HUES64 (cell line): ENCODE results near the gene ERCC3.
"Not testable (repeated sequence)": the region's sequence is repeated elsewhere in the genome, so short reads cannot be mapped to it uniquely, and the experiment has no call there.

ENCODE experiments used
- H3K27ac ChIP-seq: 2 replicates; pipeline ENCODE4 v1.7.0; 2013; ENCODE audit warnings: low read depth, low read length, inconsistent platforms
- H3K27me3 ChIP-seq: 2 replicates; pipeline ENCODE4 v1.6.1; 2013; ENCODE audit warnings: mild to moderate bottlenecking, low read length; ENCODE audit not compliant: insufficient read depth
- H3K36me3 ChIP-seq: 2 replicates; pipeline ENCODE4 v1.6.1; 2013; ENCODE audit warnings: mild to moderate bottlenecking, low read length; ENCODE audit not compliant: insufficient read depth
- H3K4me1 ChIP-seq: 2 replicates; pipeline ENCODE4 v1.6.1; 2013; ENCODE audit warnings: mild to moderate bottlenecking, low read length, moderate library complexity; ENCODE audit not compliant: insufficient read depth
- H3K4me3 ChIP-seq: 2 replicates; pipeline ENCODE4 v1.5.1; 2013; ENCODE audit warnings: mild to moderate bottlenecking, low read length, moderate library complexity
- H3K9ac ChIP-seq: 2 replicates; pipeline ENCODE4 v1.6.1; 2013; ENCODE audit warnings: mild to moderate bottlenecking, low read depth, low read length
- H3K9me3 ChIP-seq: 2 replicates; pipeline ENCODE4 v1.6.1; 2013; ENCODE audit warnings: low read depth, low read length; ENCODE audit not compliant: insufficient read depth
- WGBS: fragments of 150-250, 120-280 bp; methylation state at CpG from one replicate; pipeline ENCODE4 v1.1.7; 2013; ENCODE audit warnings: missing lambda C conversion rate; 5-methylcytosine and 5-hydroxymethylcytosine counted together

The ERCC3 gene

GRCh38 chr2:127226132-127226519, 67.8 kb downstream of the ERCC3 start:
- Histone ChIP-seq H3K36me3 (no peaks in the 10 kb centered on the region), H3K27me3 (no peaks in the 10 kb centered on the region), H3K27ac (no peak overlapping the region), H3K9ac (no peak overlapping the region), H3K4me3 (no peak overlapping the region), H3K9me3 (no peaks in the 10 kb centered on the region), H3K4me1 (peaks cover 8% of the 10 kb centered on the region; the same call in 1 of the 2 replicates)
- WGBS = 81% methylated on average over 9 of the region's 9 CpGs

GRCh38 chr2:127225186-127225960, 68.6 kb downstream of the ERCC3 start:
- WGBS = 78% methylated on average over 12 of the region's 12 CpGs
- Histone ChIP-seq H3K27ac (no peak overlapping the region), H3K36me3 (no peaks in the 10 kb centered on the region), H3K27me3 (no peaks in the 10 kb centered on the region), H3K9ac (no peak overlapping the region), H3K4me1 (peaks cover 8% of the 10 kb centered on the region; the same call in 1 of the 2 replicates), H3K4me3 (no peak overlapping the region), H3K9me3 (no peaks in the 10 kb centered on the region)

GRCh38 chr2:127224135-127224534, 69.8 kb downstream of the ERCC3 start:
- not testable (repeated sequence) for H3K9ac ChIP-seq, H3K9me3 ChIP-seq, H3K4me3 ChIP-seq, H3K27me3 ChIP-seq, H3K27ac ChIP-seq, H3K36me3 ChIP-seq, H3K4me1 ChIP-seq
- WGBS = 95% methylated on average over 5 of the region's 5 CpGs

GRCh38 chr2:127220768-127221527, 73.0 kb downstream of the ERCC3 start:
- Histone ChIP-seq H3K4me3 (peak overlapping the region; percentile 63), H3K9ac (peak overlapping the region; percentile 78), H3K27ac (no peak overlapping the region; the same call in 1 of the 2 replicates), H3K9me3 (no peaks in the 10 kb centered on the region), H3K4me1 (peaks cover 11% of the 10 kb centered on the region; the same call in 1 of the 2 replicates), H3K36me3 (no peaks in the 10 kb centered on the region), H3K27me3 (peaks cover 32% of the 10 kb centered on the region)
- 23% methylated on average over 29 of the region's 31 CpGs for WGBS

GRCh38 chr2:127220102-127220767, 73.7 kb downstream of the ERCC3 start, which contains the start of gene CYP27C1:
TSS of gene CYP27C1 (minus strand) at chr2:127220299. CDS start at chr2:127220270, 29 bp downstream.
- Histone ChIP-seq H3K9ac (peak within 1 kb of the TSS; percentile 78), H3K4me1 (peaks cover 11% of the 10 kb centered on the region; the same call in 1 of the 2 replicates), H3K36me3 (no peaks in the 10 kb centered on the region), H3K27me3 (peaks cover 38% of the 10 kb centered on the region), H3K9me3 (no peaks in the 10 kb centered on the region), H3K4me3 (peak within 1 kb of the TSS; percentile 63), H3K27ac (peak within 1 kb of the TSS; percentile 61)
- WGBS = under 1% methylated on average over 39 of the region's 43 CpGs

- Histone ChIP-seq H3K9me3 (no peaks in the 10 kb centered on the region), H3K9ac (peak overlapping the region; percentile 78), H3K27me3 (peaks cover 38% of the 10 kb centered on the region), H3K4me1 (peaks cover 8% of the 10 kb centered on the region; the same call in 1 of the 2 replicates), H3K36me3 (no peaks in the 10 kb centered on the region), H3K4me3 (peak overlapping the region; percentile 63), H3K27ac (no peak overlapping the region)
- under 1% methylated on average over 71 of the region's 71 CpGs for WGBS
Measured at GRCh38 chr2:127219171-127220070, 74.5 kb downstream of the ERCC3 start.

GRCh38 chr2:127218812-127219170, 75.2 kb downstream of the ERCC3 start:
- no peaks in the 10 kb centered on the region for H3K9me3 ChIP-seq
- under 1% methylated on average over 35 of the region's 35 CpGs for WGBS
- peaks cover 8% of the 10 kb centered on the region; the same call in 1 of the 2 replicates for H3K4me1 ChIP-seq
- H3K9ac ChIP-seq = peak overlapping the region; percentile 78
- peaks cover 38% of the 10 kb centered on the region for H3K27me3 ChIP-seq
- no peaks in the 10 kb centered on the region for H3K36me3 ChIP-seq
- H3K4me3 ChIP-seq = peak overlapping the region; percentile 63
- no peak overlapping the region for H3K27ac ChIP-seq

GRCh38 chr2:127217470-127218325, 76.2 kb downstream of the ERCC3 start:
- Histone ChIP-seq H3K9me3 (no peaks in the 10 kb centered on the region), H3K27ac (no peak overlapping the region), H3K36me3 (no peaks in the 10 kb centered on the region), H3K4me1 (peaks cover 8% of the 10 kb centered on the region; the same call in 1 of the 2 replicates), H3K4me3 (peak overlapping the region; percentile 63), H3K27me3 (peaks cover 38% of the 10 kb centered on the region), H3K9ac (no peak overlapping the region)
- 66% methylated on average over 11 of the region's 14 CpGs for WGBS

- peaks cover 38% of the 10 kb centered on the region for H3K27me3 ChIP-seq
- no peak overlapping the region for H3K9ac ChIP-seq
- no peak overlapping the region for H3K27ac ChIP-seq
- no peak overlapping the region for H3K4me3 ChIP-seq
- H3K36me3 ChIP-seq = no peaks in the 10 kb centered on the region
- H3K9me3 ChIP-seq = no peaks in the 10 kb centered on the region
- whole genome bisulfite sequencing = no CpG with 5 or more reads among the region's 1 CpG
- peaks cover 8% of the 10 kb centered on the region; the same call in 1 of the 2 replicates for H3K4me1 ChIP-seq
Measured at GRCh38 chr2:127216593-127216992, 77.4 kb downstream of the ERCC3 start.
